Measurements from ENCODE around the gene KCNC3.

KCNC3 gene

GRCh38 chr19:50341091-50341564 lies 12.0 kb upstream of the KCNC3 start (continued):
- TF ChIP-seq ZNF704 (tag by site-specific recombination; IDR thresholded peaks at IDR 0.05) (no peak), OSR2 (tag by site-specific recombination; IDR thresholded peaks at IDR 0.05) (no peak), ZNF18 (tag by site-specific recombination; IDR thresholded peaks at IDR 0.05) (no peak), RBAK (tag by site-specific recombination; IDR thresholded peaks at IDR 0.05) (no peak), KLF8 (tag by site-specific recombination; IDR thresholded peaks at IDR 0.05) (no peak)
- TF ChIP-seq, protein P1, sequence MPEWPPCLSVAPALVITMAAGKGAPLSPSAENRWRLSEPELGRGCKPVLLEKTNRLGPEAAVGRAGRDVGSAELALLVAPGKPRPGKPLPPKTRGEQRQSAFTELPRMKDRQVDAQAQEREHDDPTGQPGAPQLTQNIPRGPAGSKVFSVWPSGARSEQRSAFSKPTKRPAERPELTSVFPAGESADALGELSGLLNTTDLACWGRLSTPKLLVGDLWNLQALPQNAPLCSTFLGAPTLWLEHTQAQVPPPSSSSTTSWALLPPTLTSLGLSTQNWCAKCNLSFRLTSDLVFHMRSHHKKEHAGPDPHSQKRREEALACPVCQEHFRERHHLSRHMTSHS (tag by site-specific recombination; IDR thresholded peaks at IDR 0.05), result no peak

DNA sequence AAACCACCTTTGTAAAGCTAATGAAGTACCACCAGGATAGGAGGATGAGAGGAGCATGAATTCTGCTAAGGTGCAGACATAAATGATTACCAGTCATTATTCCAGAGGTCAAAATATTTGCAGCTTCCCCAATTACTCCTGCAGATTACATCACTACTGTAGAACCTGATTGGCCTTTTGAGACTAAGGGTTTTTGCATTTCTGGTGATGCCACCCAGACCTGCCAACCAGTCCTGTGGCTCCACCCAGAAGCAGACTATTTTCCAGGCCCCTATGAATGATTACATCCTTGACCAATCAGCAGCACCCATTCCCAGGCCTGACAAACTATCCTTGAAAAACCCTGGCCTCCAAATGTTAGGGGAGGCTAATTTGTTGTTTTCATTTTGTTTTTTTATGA lies 11.2 kb upstream of the KCNC3 start:
- TF ChIP-seq ZNF175 (tag by site-specific recombination; IDR thresholded peaks at IDR 0.05) (no peak), ZXDB (tag by site-specific recombination; IDR thresholded peaks at IDR 0.05) (no peak), ZNF274 (IDR thresholded peaks at IDR 0.05; ENCODE audit: low read length) (no peak), ZNF274 (tag by site-specific recombination; IDR thresholded peaks at IDR 0.05; ENCODE audit: borderline replicate concordance) (no peak), ZNF558 (tag by site-specific recombination; IDR thresholded peaks at IDR 0.05) (no peak), ZNF692 (tag by site-specific recombination; IDR thresholded peaks at IDR 0.05) (no peak), ZIC2 (tag by site-specific recombination; IDR thresholded peaks at IDR 0.05) (no peak), IKZF3 (tag by site-specific recombination; IDR thresholded peaks at IDR 0.05) (no peak), KLF9 (tag by site-specific recombination; IDR thresholded peaks at IDR 0.05; ENCODE audit: low read depth) (no peak), FEZF1 (tag by site-specific recombination; IDR thresholded peaks at IDR 0.05) (no peak), ZNF473 (tag by site-specific recombination; IDR thresholded peaks at IDR 0.05) (no peak), ZNF48 (tag by site-specific recombination; IDR thresholded peaks at IDR 0.05) (no peak), ZNF830 (tag by site-specific recombination; IDR thresholded peaks at IDR 0.05; ENCODE audit: low read depth) (no peak), ZNF792 (tag by site-specific recombination; IDR thresholded peaks at IDR 0.05) (no peak), MEIS1 (CRISPR knock-in tag; IDR thresholded peaks at IDR 0.05; ENCODE audit: borderline replicate concordance) (no peak), ZNF311 (tag by site-specific recombination; IDR thresholded peaks at IDR 0.05; ENCODE audit: borderline replicate concordance) (no peak), OVOL3 (tag by site-specific recombination; IDR thresholded peaks at IDR 0.05) (no peak)
- TF ChIP-seq, protein P2, sequence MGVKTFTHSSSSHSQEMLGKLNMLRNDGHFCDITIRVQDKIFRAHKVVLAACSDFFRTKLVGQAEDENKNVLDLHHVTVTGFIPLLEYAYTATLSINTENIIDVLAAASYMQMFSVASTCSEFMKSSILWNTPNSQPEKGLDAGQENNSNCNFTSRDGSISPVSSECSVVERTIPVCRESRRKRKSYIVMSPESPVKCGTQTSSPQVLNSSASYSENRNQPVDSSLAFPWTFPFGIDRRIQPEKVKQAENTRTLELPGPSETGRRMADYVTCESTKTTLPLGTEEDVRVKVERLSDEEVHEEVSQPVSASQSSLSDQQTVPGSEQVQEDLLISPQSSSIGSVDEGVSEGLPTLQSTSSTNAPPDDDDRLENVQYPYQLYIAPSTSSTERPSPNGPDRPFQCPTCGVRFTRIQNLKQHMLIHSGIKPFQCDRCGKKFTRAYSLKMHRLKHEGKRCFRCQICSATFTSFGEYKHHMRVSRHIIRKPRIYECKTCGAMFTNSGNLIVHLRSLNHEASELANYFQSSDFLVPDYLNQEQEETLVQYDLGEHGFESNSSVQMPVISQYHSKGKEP (tag by site-specific recombination; IDR thresholded peaks at IDR 0.05), result no peak
- TF ChIP-seq, protein P3, sequence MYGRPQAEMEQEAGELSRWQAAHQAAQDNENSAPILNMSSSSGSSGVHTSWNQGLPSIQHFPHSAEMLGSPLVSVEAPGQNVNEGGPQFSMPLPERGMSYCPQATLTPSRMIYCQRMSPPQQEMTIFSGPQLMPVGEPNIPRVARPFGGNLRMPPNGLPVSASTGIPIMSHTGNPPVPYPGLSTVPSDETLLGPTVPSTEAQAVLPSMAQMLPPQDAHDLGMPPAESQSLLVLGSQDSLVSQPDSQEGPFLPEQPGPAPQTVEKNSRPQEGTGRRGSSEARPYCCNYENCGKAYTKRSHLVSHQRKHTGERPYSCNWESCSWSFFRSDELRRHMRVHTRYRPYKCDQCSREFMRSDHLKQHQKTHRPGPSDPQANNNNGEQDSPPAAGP (tag by site-specific recombination; IDR thresholded peaks at IDR 0.05), result no peak
- TF ChIP-seq, protein P4, sequence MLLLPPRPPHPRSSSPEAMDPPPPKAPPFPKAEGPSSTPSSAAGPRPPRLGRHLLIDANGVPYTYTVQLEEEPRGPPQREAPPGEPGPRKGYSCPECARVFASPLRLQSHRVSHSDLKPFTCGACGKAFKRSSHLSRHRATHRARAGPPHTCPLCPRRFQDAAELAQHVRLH (tag by site-specific recombination; IDR thresholded peaks at IDR 0.05), result no peak
- TF ChIP-seq, protein P5, sequence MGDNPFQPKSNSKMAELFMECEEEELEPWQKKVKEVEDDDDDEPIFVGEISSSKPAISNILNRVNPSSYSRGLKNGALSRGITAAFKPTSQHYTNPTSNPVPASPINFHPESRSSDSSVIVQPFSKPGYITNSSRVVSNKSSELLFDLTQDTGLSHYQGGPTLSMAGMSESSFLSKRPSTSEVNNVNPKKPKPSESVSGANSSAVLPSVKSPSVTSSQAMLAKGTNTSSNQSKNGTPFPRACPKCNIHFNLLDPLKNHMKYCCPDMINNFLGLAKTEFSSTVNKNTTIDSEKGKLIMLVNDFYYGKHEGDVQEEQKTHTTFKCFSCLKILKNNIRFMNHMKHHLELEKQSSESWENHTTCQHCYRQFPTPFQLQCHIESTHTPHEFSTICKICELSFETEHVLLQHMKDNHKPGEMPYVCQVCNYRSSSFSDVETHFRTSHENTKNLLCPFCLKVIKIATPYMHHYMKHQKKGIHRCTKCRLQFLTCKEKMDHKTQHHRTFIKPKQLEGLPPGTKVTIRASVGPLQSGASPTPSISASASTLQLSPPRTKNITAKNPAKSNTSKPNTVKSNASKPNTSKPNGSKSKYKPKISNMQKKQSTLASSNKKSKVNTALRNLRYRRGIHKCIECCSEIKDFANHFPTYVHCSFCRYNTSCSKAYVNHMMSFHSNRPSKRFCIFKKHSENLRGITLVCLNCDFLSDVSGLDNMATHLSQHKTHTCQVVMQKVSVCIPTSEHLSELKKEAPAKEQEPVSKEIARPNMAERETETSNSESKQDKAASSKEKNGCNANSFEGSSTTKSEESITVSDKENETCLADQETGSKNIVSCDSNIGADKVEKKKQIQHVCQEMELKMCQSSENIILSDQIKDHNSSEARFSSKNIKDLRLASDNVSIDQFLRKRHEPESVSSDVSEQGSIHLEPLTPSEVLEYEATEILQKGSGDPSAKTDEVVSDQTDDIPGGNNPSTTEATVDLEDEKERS (tag by site-specific recombination; IDR thresholded peaks at IDR 0.05), result no peak
- H3K27ac ChIP-seq (ENCODE audit: extremely low read depth, low read depth, low read length), result no peak overlapping the region
- no peaks in the 10 kb centered on the region for H3K9me3 ChIP-seq (ENCODE audit: control insufficient read depth, insufficient read depth, low read depth, low read length)
- H3K4me1 ChIP-seq (ENCODE audit: control insufficient read depth, insufficient read depth, low read length), result no peaks in the 10 kb centered on the region
- ChIA-PET POLR2A (no interaction called here), CTCF (interaction anchor here (0.7 to 2.3 kb wide), 3 partner anchors 17 to 554 kb away, joined by 3 to 8 read pairs (median 7); no protein-coding TSS in a partner anchor)
- no peak overlapping the region for H3K4me3 ChIP-seq (ENCODE audit: low read depth, low read length)
- peaks cover 0 to 3% of the 10 kb centered on the region in 2 experiments; a peak in 2 of 3 replicates for H3K36me3 ChIP-seq (ENCODE audit: control insufficient read depth in 2 of 2, insufficient read depth in 1 of 2, low read length in 2 of 2)

All from HEK293 (cell line).